Gastroesophageal sphincter (tissue), 4 donors: Measurements from ENCODE around the gene DEK. TPM values are rescaled to one million over a fixed set of nuclear protein-coding genes. Genes with fewer than 3 reads are reported as not detected.

Source experiments
- ATAC-seq: fragments of 150-250 bp; one replicate; pipeline ENCODE4 v1.9.1; 2016; ENCODE audit warnings: mild to moderate bottlenecking, moderate library complexity
- H3K27ac ChIP-seq, 4 donors: fragments of 200-600 bp; sonication (generic) in 3 of 4; 1 replicate in 3 of 4; 2 replicates in 1 of 4; pipeline ENCODE4 v1.5.1; 2016 to 2019
- H3K27me3 ChIP-seq: fragments of 200-600 bp; sonication (generic); one replicate; pipeline ENCODE4 v1.5.1; 2019
- H3K36me3 ChIP-seq, 2 donors: fragments of 200-600 bp; sonication (generic); one replicate each; pipeline ENCODE4 v1.5.1; 2019; ENCODE audit warnings: control low read depth in 1 of 2
- H3K4me1 ChIP-seq, 3 donors: fragments of 200-600 bp; sonication (generic); 1 replicate in 2 of 3; 2 replicates in 1 of 3; pipeline ENCODE4 v1.5.1; 2016 to 2019; ENCODE audit warnings: control low read depth in 2 of 3
- H3K4me3 ChIP-seq, 2 donors: fragments of 200-600 bp; sonication (generic); one replicate each; pipeline ENCODE4 v1.5.1; 2019; ENCODE audit warnings: mild to moderate bottlenecking in 1 of 2, moderate library complexity in 1 of 2
- H3K9me3 ChIP-seq, 3 donors: fragments of 200-600 bp; sonication (generic); one replicate each; pipeline ENCODE4 v1.5.1; 2017 to 2019; ENCODE audit warnings: control low read depth in 2 of 3
- CTCF ChIP-seq, 4 experiments: fragments of 200-600 bp in 2 of 4; fragments of 450-650 bp in 2 of 4; sonication (generic) in 1 of 4; IDR thresholded peaks; one replicate each; pipeline ENCODE4 v1.5.1; 2017 to 2019; ENCODE audit warnings: antibody characterized with exemption in 4 of 4, mild to moderate bottlenecking in 2 of 4, moderate library complexity in 2 of 4
- EP300 ChIP-seq: sonication (generic); formaldehyde crosslinking; IDR thresholded peaks from one replicate; pipeline ENCODE4 v1.6.1; 2017; ENCODE audit warnings: antibody characterized with exemption, mild to moderate bottlenecking
- POLR2A ChIP-seq, 2 donors: fragments of 450-650 bp; IDR thresholded peaks; one replicate each; pipeline ENCODE4 v1.6.1; 2017; ENCODE audit warnings: antibody characterized with exemption in 2 of 2, mild to moderate bottlenecking in 2 of 2, moderate library complexity in 1 of 2
- POLR2AphosphoS5 ChIP-seq: sonication (generic); formaldehyde crosslinking; IDR thresholded peaks from one replicate; pipeline ENCODE4 v1.6.1; 2017; ENCODE audit warnings: antibody characterized with exemption
- WGBS, 2 donors: methylation state at CpG; one replicate each; pipeline ENCODE4 v1.1.5; 2018; ENCODE audit warnings: low coverage in 1 of 2; 5-methylcytosine and 5-hydroxymethylcytosine counted together
- total RNA-seq, 4 donors: library from RNA; depleted of rRNA; stranded (reverse); fragments of >200 nt; gene quantifications; one replicate each; pipeline ENCODE4 v1.1.0, GENCODE V29; 2016

DEK gene
- total RNA-seq, 4 donors from 2014 or later = 162 to 186 (median 177) TPM

GRCh38 chr6:18242062-18242851, 22.1 kb downstream of the DEK start:
- peak; percentile 67 for ATAC-seq

GRCh38 chr6:18241208-18242038, 22.9 kb downstream of the DEK start:
- Histone ChIP-seq H3K36me3 (peaks cover 3 to 64% of the 10 kb centered on the region in 2 donors), H3K27ac (no peak overlapping the region), H3K4me3 (no peak overlapping the region), H3K9me3 (no peaks in the 10 kb centered on the region), H3K4me1 (peaks cover 0 to 7% (median 0%) of the 10 kb centered on the region in 3 donors), H3K27me3 (no peaks in the 10 kb centered on the region)
- WGBS, 2 donors = 42 to 63% methylated on average over 1 of the region's 1 CpG
- no peak for TF ChIP-seq POLR2AphosphoS5
- TF ChIP-seq CTCF (IDR thresholded peaks at IDR 0.05) = no peak
- TF ChIP-seq POLR2A (IDR thresholded peaks at IDR 0.05) = no peak
- no peak for TF ChIP-seq EP300
- no peak for ATAC-seq

More at GRCh38 chr6:18242062-18242851, 22.1 kb downstream of the DEK start:
- Histone ChIP-seq H3K4me1 (peaks cover 0 to 13% (median 0%) of the 10 kb centered on the region in 3 donors), H3K27me3 (no peaks in the 10 kb centered on the region), H3K9me3 (no peaks in the 10 kb centered on the region), H3K36me3 (peaks cover 3 to 58% of the 10 kb centered on the region in 2 donors), H3K4me3 (no peak overlapping the region), H3K27ac (no peak overlapping the region)
- 86 to 89% methylated on average over 9 to 11 of the region's 11 CpGs for WGBS, 2 donors
- TF ChIP-seq POLR2A (IDR thresholded peaks at IDR 0.05) = no peak
- no peak for TF ChIP-seq POLR2AphosphoS5
- TF ChIP-seq CTCF (IDR thresholded peaks at IDR 0.05) = no peak
- TF ChIP-seq EP300 = no peak

GRCh38 chr6:18240230-18240629, 24.1 kb downstream of the DEK start:
- WGBS, 2 donors = 62 to 66% methylated on average over 2 of the region's 2 CpGs
- TF ChIP-seq CTCF (IDR thresholded peaks at IDR 0.05) (no peak), POLR2AphosphoS5 (no peak), EP300 (no peak), POLR2A (IDR thresholded peaks at IDR 0.05) (no peak)
- Histone ChIP-seq H3K4me1 (peaks cover 0 to 7% (median 0%) of the 10 kb centered on the region in 3 donors), H3K4me3 (no peak overlapping the region), H3K27ac (no peak overlapping the region), H3K27me3 (no peaks in the 10 kb centered on the region), H3K36me3 (peaks cover 3 to 68% of the 10 kb centered on the region in 2 donors), H3K9me3 (no peaks in the 10 kb centered on the region)
- ATAC-seq = no peak

- Histone ChIP-seq H3K27me3 (no peaks in the 10 kb centered on the region), H3K4me1 (peaks cover 0 to 7% (median 0%) of the 10 kb centered on the region in 3 donors), H3K36me3 (peaks cover 0 to 66% of the 10 kb centered on the region in 2 donors), H3K4me3 (no peak overlapping the region), H3K9me3 (peaks cover 0 to 8% (median 0%) of the 10 kb centered on the region in 3 donors), H3K27ac (no peak overlapping the region)
- ATAC-seq = no peak
- WGBS, 2 donors = 96 to 100% methylated on average over 1 of the region's 1 CpG
- TF ChIP-seq POLR2A (IDR thresholded peaks at IDR 0.05) (no peak), EP300 (no peak), CTCF (IDR thresholded peaks at IDR 0.05) (no peak)
Measured at GRCh38 chr6:18237167-18237566, 27.2 kb downstream of the DEK start.
